Neural progenitor cell (in vitro differentiated cells): Measurements from ENCODE around the gene CADPS. TPM values are rescaled to one million over a fixed set of nuclear protein-coding genes. Genes with fewer than 3 reads are reported as not detected.

Source experiments
- DNase-seq: peaks from one replicate; pipeline ENCODE4 v3.0.0-alpha.2; 2016; ENCODE audit warnings: low spot score
- H2AFZ ChIP-seq: fragments of 200-600 bp; sonication (generic); replicated peaks from 2 replicates; pipeline ENCODE4 v1.6.1; 2016; ENCODE audit warnings: antibody characterized with exemption
- H3F3A ChIP-seq: fragments of 200-600 bp; sonication (generic); 2 replicates; pipeline ENCODE4 v1.6.1; 2016; ENCODE audit warnings: antibody characterized with exemption, low read depth
- H3K27ac ChIP-seq: fragments of 200-600 bp; sonication (generic); 2 replicates; pipeline ENCODE4 v1.5.1; 2016; ENCODE audit warnings: mild to moderate bottlenecking
- H3K27me3 ChIP-seq: fragments of 200-600 bp; sonication (generic); 2 replicates; pipeline ENCODE4 v1.6.1; 2016; ENCODE audit warnings: mild to moderate bottlenecking, moderate library complexity
- H3K36me3 ChIP-seq: fragments of 200-600 bp; sonication (generic); 2 replicates; pipeline ENCODE4 v1.5.1; 2016
- H3K4me1 ChIP-seq: fragments of 200-600 bp; sonication (generic); 2 replicates; pipeline ENCODE4 v1.6.1; 2016; ENCODE audit warnings: mixed run types
- H3K4me2 ChIP-seq: fragments of 200-600 bp; sonication (generic); 2 replicates; pipeline ENCODE4 v1.6.1; 2016
- H3K4me3 ChIP-seq: fragments of 200-600 bp; sonication (generic); 2 replicates; pipeline ENCODE4 v1.5.1; 2016
- H3K79me2 ChIP-seq: fragments of 200-600 bp; sonication (generic); 2 replicates; pipeline ENCODE4 v1.6.1; 2016; ENCODE audit warnings: low read depth
- H3K9ac ChIP-seq: fragments of 200-600 bp; sonication (generic); 2 replicates; pipeline ENCODE4 v1.6.1; 2016
- H3K9me3 ChIP-seq: fragments of 200-600 bp; sonication (generic); 2 replicates; pipeline ENCODE4 v1.5.1; 2016; ENCODE audit warnings: low read depth
- H4K20me1 ChIP-seq: fragments of 200-600 bp; sonication (generic); 2 replicates; pipeline ENCODE4 v1.6.1; 2016; ENCODE audit warnings: low read depth
- H3K27ac Mint-ChIP-seq: 3 replicates; pipeline ENCODE4 v1.8.0; 2021; ENCODE audit warnings: mixed read lengths
- H3K27me3 Mint-ChIP-seq: 2 replicates; pipeline ENCODE4 v1.8.0; 2022; ENCODE audit warnings: low read depth, mild to moderate bottlenecking, inconsistent platforms, moderate library complexity, mixed read lengths; ENCODE audit not compliant: insufficient read depth
- H3K36me3 Mint-ChIP-seq: 3 replicates; pipeline ENCODE4 v1.8.0; 2021; ENCODE audit warnings: mixed read lengths
- H3K4me1 Mint-ChIP-seq: 3 replicates; pipeline ENCODE4 v1.8.0; 2021; ENCODE audit warnings: mixed read lengths
- H3K4me3 Mint-ChIP-seq: 3 replicates; pipeline ENCODE4 v1.8.0; 2021; ENCODE audit warnings: mild to moderate bottlenecking, moderate library complexity, mixed read lengths
- H3K9me3 Mint-ChIP-seq: 3 replicates; pipeline ENCODE4 v1.8.0; 2020; ENCODE audit warnings: mixed read lengths
- EZH2 ChIP-seq: fragments of 200-600 bp; sonication (generic); IDR thresholded peaks from 2 replicates; pipeline ENCODE4 v1.6.1; 2017; ENCODE audit warnings: antibody characterized with exemption, mild to moderate bottlenecking, moderate library complexity
- EZH2phosphoT487 ChIP-seq: fragments of 200-600 bp; sonication (generic); IDR thresholded peaks from 2 replicates; pipeline ENCODE4 v1.6.1; 2017; ENCODE audit warnings: antibody characterized with exemption
- total RNA-seq: library from RNA; depleted of rRNA; stranded (reverse); fragments of >200 nt; gene quantifications from 2 replicates; pipeline ENCODE4 v1.2.3, GENCODE V29; 2015; ENCODE audit warnings: low replicate concordance
- TF ChIP-seq, protein P1 (sequence below): fragments of 200-600 bp; sonication (generic); IDR thresholded peaks from 2 replicates; pipeline ENCODE4 v1.5.1; 2017; ENCODE audit warnings: antibody characterized with exemption, mild to moderate bottlenecking

CADPS gene
- total RNA-seq, 1 donor from 2014 or later, result 17.3 TPM

DNA sequence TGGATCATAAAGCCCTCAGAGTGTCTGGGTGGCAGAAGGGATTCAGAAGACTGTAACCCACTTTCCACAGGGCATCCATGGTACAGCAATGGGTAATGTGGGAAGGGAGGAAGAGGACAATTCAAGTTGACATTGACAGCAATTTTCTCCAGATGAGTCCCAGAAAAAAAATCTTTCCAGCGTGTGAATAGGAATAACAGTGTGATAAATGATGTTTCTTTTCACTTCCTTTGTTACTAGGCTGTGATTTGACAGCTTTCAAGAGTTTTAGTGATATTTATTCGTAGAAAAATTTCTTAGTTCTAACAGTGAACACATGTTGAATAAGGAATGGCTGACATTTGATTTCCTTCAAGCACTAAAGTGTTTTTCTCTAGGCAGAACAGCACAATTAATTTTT is 186.4 kb downstream of the CADPS start:
- no peak overlapping the region for H2AFZ ChIP-seq
- peaks cover 11% of the 10 kb centered on the region for H3K4me1 Mint-ChIP-seq
- no peaks in the 10 kb centered on the region for H4K20me1 ChIP-seq
- H3K4me3 Mint-ChIP-seq, result no peak overlapping the region
- H3K4me1 ChIP-seq, result peaks cover 11% of the 10 kb centered on the region
- H3K9ac ChIP-seq, result no peak overlapping the region
- H3K36me3 Mint-ChIP-seq, result no peaks in the 10 kb centered on the region
- H3K27me3 Mint-ChIP-seq, result peaks cover 2% of the 10 kb centered on the region
- no peak for DNase-seq
- H3K27ac ChIP-seq, result no peak overlapping the region
- H3K4me3 ChIP-seq, result no peak overlapping the region
- TF ChIP-seq EZH2phosphoT487 (no peak), EZH2 (no peak)
- TF ChIP-seq, protein P1, sequence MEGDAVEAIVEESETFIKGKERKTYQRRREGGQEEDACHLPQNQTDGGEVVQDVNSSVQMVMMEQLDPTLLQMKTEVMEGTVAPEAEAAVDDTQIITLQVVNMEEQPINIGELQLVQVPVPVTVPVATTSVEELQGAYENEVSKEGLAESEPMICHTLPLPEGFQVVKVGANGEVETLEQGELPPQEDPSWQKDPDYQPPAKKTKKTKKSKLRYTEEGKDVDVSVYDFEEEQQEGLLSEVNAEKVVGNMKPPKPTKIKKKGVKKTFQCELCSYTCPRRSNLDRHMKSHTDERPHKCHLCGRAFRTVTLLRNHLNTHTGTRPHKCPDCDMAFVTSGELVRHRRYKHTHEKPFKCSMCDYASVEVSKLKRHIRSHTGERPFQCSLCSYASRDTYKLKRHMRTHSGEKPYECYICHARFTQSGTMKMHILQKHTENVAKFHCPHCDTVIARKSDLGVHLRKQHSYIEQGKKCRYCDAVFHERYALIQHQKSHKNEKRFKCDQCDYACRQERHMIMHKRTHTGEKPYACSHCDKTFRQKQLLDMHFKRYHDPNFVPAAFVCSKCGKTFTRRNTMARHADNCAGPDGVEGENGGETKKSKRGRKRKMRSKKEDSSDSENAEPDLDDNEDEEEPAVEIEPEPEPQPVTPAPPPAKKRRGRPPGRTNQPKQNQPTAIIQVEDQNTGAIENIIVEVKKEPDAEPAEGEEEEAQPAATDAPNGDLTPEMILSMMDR, result no peak
- no peaks in the 10 kb centered on the region for H3K79me2 ChIP-seq
- no peaks in the 10 kb centered on the region for H3F3A ChIP-seq
- H3K9me3 Mint-ChIP-seq, result no peaks in the 10 kb centered on the region
- no peak overlapping the region for H3K27ac Mint-ChIP-seq
- H3K9me3 ChIP-seq, result no peaks in the 10 kb centered on the region
- no peaks in the 10 kb centered on the region for H3K27me3 ChIP-seq
- no peak overlapping the region for H3K4me2 ChIP-seq
- H3K36me3 ChIP-seq, result no peaks in the 10 kb centered on the region

DNA sequence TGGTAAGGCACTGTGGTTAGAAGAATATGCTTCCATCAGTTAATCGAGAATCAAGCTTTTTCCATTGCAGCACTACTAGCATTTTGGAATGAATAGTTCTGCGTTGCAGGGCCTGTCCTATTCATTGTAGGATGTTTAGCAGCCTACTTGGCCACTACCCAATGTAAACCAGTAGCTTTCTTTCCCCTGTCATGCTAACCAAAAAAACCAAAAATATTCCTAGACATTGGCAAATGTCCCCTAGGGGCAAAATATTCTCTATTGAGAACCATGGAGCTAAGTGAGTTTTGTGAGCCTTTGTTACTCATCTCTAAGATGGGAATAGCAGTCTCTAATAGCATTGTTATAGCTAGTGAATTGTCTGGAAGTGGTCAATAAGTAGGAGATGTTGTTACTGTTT is 187.2 kb downstream of the CADPS start:
- Histone ChIP-seq H3K9ac (no peak overlapping the region), H3K36me3 (no peaks in the 10 kb centered on the region), H3K4me3 (no peak overlapping the region), H3K27ac (no peak overlapping the region), H3K4me2 (no peak overlapping the region), H3K9me3 (no peaks in the 10 kb centered on the region), H3K27me3 (no peaks in the 10 kb centered on the region), H4K20me1 (no peaks in the 10 kb centered on the region), H3F3A (no peaks in the 10 kb centered on the region), H2AFZ (no peak overlapping the region), H3K4me1 (peaks cover 11% of the 10 kb centered on the region), H3K79me2 (no peaks in the 10 kb centered on the region)
- no peak overlapping the region for H3K4me3 Mint-ChIP-seq
- H3K9me3 Mint-ChIP-seq, result no peaks in the 10 kb centered on the region
- DNase-seq, result no peak
- H3K27ac Mint-ChIP-seq, result no peak overlapping the region
- peaks cover 11% of the 10 kb centered on the region for H3K4me1 Mint-ChIP-seq
- no peaks in the 10 kb centered on the region for H3K36me3 Mint-ChIP-seq
- H3K27me3 Mint-ChIP-seq, result no peaks in the 10 kb centered on the region
- TF ChIP-seq, protein P1, result no peak
- no peak for TF ChIP-seq EZH2phosphoT487

DNA sequence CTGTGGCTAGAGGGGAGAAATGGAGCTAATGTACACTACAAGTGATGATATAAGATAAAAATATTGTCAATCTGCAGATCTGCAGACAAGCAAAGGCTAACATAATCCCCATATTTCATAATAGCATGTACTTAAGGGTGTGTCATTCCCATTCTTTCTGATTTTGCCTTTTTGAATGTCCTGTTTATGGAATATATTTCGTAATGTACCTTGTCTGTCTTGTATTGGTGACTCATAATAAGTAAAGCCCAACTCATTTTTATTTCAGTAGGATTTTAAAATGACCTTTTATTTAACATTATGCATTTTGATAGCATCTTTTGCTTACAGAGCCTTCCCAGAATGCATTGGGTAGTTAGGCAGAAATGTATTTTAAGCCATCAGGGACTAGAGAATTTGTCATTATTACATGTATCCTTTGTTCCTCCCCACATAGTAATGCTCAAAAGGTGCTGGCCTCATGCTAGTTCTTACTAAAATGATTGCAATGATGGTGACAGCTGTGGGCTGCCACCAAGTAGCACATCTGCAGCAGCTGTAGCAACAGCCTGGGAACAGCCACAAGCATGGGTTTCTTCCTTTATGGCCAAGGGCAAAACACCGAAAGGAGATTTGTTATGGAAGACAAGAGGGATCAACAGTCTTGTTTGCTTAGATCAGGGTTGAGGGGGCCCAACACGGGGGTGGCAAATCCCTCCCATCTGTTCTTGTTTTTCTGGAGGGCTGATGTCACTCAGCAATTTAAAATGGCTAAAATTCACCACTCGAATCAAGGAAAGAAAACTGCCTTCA is 188.5 kb downstream of the CADPS start:
- H3K9me3 Mint-ChIP-seq, result no peaks in the 10 kb centered on the region
- Histone ChIP-seq H3K4me3 (no peak overlapping the region), H3K4me2 (peak overlapping the region; percentile 37), H3F3A (no peaks in the 10 kb centered on the region), H3K79me2 (no peaks in the 10 kb centered on the region), H3K4me1 (peaks cover 11% of the 10 kb centered on the region), H2AFZ (no peak overlapping the region), H3K9ac (no peak overlapping the region), H4K20me1 (no peaks in the 10 kb centered on the region), H3K27me3 (no peaks in the 10 kb centered on the region), H3K9me3 (no peaks in the 10 kb centered on the region), H3K27ac (no peak overlapping the region), H3K36me3 (no peaks in the 10 kb centered on the region)
- H3K36me3 Mint-ChIP-seq, result no peaks in the 10 kb centered on the region
- DNase-seq, result no peak
- H3K4me1 Mint-ChIP-seq, result peaks cover 11% of the 10 kb centered on the region
- H3K27ac Mint-ChIP-seq, result no peak overlapping the region
- no peak for TF ChIP-seq EZH2
- TF ChIP-seq, protein P1, result no peak
- no peak overlapping the region for H3K4me3 Mint-ChIP-seq
- H3K27me3 Mint-ChIP-seq, result no peaks in the 10 kb centered on the region
